ENCODE measurements around the gene AATK.
A peak's percentile ranks its signal among the peaks of the same experiment; 100 is the strongest.
"Not testable (repeated sequence)": the region's sequence is repeated elsewhere in the genome, so short reads cannot be mapped to it uniquely, and the experiment has no call there.

Gene AATK

DNA sequence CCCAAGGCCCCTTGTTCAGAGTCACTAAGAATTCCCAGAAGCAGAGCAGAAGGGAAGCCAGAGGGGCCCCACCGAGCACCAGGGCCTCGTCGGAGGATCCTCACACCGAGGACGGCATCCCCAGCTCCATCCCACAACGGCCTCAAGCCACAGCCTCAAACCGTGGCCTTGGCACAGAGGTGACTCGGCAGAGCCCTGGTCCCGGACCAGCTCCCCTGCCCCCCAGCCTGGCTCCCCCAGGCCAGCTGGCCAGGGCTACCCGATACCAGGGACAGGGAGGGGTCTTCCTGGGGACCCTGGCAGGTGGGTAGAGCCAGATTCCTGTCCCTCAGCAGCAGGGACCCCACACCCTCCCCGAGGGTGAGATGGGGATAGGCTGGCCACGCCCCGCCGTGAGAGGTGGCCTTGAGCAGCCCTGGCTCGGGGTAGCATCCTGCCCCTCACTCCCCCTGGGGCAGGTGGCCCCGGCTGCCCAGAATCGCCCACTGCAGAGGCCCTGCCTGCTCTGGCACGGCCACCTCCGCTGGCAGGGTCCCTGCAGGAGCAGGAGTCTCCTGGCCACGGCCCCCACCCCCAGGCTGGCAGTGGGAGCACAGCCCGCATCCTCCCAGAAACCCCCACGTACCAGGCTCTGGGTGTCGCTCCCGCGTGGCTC lies 6.3 kb downstream of the AATK start:
- DNase-seq = no peak

DNA sequence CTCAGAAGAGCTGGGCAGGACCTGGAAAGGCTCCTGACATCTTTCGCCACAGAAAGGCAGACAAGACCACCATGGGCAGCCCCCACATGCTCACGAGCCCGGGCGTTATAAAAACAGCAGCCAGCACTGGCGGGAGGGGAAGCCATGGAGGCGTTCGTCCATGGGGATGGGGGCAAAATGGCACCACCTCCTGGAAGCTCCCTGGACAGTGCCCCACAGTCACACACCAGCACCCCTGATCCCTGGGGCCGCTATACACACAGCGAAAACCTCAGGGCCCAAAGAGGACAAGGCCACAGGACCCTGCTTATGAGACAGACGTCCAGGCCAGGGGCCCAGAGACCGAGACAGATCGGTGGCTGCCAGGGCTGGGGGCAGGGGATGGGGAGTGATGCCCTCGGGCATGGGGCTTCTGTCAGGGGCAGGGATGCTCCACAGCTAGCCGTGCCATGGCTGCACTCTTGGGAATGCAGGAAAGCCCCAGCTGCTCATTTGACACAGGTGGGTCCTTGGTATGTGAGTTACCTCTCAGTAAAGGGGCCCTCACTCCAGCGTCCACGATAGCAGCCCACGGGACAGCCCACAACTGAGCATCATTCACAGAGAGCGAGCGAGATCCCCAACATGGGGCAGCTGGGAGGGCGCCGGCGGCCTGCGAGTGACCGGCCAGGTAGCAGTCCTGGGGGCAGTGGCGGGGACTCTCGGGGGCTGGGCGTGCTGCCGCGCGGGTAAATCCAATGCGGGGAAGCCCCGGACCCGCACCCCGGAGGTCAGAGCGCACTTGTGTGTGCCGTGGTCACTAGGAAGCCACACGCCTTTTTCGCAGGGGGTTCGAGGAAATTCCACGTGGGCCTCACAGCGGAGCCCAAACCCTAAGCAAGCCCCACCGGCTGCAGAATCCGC lies 7.1 kb downstream of the AATK start:
- DNase-seq = no peak

DNA sequence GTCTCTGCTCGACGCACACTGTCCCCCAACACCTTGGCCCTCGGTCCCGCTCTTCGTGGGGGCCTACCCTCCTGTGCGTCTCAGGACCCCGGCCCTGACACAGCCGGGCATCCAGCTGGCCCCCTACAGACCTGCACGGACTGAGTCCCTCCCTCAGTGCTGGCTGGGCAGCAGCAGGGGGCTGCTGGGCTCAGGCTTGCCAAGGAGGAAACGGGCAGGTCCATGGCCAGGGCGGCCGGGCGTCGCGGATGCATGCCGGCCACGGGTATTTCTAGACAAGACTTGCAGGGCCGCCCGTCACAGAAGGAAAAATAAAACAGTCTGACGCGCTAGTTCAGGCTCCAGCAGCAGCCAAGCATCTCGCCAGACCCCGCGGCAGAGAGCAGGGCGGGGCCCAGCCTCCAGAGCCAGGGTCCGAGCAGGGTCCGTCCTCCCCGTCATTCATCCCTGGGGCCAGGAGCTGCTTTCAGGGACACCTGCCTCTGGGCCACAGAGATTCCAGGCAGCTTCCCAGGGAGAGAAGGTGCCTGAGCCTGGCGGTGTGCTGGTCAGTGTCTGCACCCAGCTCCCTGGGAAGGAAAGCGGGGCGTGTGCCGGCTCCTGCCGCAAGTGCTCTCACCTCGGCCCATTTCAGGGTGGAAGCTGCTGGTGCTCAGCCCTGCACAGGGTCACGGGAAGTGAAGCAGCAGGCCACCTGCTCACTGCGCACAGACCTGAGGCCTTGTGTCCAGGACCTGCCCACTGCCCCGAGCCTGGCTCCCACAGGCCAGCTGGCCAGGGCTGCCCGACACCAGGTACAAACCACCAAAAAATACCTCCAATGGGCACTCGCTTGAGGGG lies 8.0 kb downstream of the AATK start:
- no peak for DNase-seq

DNA sequence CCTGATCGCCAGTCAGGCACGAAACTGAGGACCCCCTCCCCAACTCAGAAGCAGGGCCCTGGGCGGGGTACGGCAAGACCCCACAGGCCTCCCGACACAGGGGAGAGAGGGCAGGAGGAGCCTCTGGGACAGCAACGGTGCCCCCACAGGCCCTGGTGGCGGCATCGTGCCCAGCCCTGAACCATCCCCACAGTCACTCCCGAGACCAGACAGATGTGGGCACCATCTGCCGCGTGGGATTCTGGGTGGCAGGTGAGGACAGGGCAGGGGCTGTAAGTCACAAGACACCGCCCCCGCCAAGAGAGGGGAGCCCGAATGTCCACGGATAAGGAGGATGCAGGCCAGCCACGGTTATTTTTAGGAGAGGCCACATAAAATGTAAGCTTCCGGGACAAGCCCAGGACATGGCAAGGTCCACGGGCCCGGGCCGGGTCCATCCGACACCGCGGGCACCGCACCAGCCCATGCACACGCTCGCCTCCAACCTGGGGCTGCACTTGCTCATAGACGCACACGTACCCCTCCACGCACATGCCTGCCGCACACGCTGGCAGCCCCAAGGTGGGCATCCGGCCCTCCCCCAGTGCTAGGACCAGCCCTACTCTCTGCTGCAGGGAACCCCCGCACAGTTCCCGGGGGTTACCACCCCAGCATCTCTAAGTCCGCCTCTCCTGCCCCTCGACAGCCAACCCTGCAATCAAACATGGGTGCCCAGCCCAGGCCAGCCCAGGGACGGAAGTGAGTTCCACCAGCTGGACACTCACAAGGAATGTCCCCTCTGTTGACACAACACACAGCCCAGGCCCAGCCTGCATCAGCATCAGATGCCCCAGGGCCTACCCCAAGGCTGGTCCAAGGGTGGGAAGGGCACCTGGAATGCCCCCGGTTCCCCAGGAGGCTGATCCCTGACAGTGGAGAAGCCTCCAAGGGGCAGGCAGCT lies 8.9 kb downstream of the AATK start:
- no peak for DNase-seq

DNA sequence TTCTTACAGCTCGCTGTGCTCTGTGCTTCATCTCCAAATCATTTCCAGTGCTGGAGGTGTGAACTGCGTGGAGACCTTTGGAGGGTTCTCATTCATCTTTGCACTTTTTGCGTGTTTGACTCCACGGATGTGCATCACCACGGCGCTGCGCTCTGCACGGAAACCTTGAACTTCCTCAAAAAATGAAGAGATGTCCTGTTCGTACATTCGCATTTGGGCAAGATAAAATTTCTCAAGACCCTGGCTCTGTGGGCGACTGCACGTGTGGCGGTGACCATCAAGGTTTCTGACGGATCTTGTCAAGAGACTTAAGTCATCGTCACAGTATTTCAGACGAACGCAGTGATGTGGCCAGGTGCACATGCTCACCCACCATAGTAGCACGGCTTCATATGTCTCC lies 11.1 kb downstream of the AATK start:
- DNase-seq = no peak

DNA sequence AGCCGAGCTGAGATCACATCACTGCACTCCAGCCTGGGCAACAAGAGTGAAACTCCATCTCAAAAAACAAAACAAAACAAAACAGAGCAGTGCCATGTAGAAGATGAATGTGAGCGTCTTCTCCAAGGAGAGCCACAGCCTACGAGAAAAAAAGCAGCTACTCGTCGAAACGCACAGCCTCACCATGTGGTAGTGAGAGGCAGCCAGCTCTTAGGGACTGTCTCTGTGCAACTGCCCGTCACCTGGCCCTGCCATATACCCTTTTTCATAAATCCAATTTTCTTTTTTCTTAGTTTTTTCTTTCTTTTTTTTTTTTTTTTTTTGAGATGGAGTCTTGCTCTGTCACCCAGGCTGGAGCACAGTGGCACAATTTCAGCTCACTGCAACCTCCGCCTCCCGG lies 12.0 kb downstream of the AATK start:
- not testable (repeated sequence) for DNase-seq

DNA sequence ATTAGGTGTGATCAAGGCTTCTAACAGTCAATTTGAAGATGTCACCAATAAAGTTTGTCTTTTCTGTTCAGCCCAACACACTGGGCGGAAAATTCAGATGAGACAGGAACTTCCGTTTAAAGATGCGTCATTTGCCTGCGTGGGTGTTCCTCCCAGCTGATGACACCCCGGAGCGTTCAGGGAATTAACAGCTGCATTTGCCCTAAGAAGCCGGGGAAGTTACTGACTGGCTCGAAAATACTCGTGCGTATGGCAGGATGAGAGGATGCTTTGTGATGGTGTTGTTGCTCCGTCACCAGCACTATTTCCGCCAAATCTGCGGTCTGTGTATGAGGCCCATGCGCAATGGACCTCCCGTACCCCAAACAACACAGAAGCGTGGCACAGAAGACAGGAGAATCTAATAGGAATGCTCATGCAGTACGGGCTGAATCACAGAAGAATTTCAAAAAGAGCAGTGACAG lies 12.6 kb downstream of the AATK start:
- no peak for DNase-seq

DNA sequence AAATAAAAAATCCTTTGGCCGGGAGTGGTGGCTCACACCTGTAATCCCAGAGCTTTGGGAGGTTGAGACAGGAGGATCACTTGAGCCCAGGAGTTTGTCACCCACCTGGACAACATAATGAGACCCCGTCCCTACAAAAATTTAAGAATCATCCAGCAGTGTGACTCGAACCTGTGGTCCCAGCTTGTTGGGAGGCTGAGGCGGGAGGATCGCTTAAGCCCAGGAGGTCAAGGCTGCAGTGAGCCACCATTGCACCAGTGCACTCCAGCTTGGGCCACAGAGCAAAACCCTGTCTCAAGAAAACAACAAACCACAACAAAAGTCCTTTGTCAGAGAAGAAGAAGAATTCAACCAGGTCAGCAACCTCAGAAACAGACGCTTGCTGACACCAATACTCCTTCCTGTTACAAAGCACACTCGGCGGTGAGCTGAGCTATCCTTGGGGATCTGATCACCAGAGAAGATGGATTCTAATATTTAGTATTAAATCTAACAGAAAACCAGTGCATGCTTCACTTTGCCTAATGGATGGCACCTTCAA lies 13.7 kb downstream of the AATK start:
- no peak for DNase-seq

DNA sequence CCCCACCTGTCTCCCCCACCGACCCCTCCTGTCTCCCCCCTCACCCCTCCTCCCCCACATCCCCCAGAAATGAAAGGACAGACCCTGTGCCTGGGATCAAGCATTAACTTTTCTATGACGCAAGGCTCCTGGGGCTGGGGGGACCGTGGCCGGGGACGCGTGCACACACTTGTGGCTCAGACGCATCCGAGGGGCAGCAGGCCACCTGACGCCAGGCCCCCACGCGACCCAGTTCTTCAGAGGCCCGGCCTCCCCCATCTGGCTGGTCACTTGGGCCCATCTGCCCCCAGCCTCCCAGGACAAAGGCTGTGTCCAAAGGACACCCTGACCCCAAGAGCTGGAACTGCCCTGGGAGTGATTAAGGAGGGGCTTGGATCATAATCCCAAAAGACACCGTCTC lies 14.7 kb downstream of the AATK start:
- no peak for DNase-seq

DNA sequence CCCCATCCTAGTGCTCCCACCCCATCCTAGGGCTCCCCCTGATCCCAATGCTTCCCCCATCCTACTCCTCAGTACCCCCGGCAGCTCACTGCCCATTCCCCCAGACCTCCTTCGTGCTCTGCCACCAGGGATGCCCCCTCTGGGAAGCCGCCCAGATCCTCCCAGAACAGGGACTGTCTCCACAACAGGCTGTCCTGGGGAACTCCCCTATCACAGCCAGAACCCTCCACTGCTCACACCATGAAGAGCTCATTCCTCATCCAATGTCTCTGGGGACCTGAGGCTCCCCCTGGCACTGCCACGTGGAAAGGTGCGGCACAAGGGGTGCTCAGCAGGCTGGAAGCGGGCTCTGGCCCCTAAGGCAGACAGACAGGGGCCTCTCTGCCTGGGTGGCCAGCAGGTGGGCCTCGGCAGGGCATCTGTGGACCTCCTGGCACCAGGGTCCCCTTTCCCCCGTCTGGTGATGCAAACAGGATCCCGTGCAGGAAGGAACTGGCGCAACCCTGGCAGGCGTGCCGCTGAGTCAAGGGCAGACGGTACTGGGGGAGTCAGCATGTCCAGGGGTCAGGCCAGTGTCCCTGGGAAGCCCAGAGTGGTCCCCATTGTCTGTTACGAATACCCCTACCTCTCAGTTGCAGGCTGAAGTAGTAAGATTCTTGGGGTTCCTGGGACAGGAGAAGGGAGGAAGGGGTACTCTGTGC lies 15.5 kb downstream of the AATK start:
- DNase-seq = no peak

DNA sequence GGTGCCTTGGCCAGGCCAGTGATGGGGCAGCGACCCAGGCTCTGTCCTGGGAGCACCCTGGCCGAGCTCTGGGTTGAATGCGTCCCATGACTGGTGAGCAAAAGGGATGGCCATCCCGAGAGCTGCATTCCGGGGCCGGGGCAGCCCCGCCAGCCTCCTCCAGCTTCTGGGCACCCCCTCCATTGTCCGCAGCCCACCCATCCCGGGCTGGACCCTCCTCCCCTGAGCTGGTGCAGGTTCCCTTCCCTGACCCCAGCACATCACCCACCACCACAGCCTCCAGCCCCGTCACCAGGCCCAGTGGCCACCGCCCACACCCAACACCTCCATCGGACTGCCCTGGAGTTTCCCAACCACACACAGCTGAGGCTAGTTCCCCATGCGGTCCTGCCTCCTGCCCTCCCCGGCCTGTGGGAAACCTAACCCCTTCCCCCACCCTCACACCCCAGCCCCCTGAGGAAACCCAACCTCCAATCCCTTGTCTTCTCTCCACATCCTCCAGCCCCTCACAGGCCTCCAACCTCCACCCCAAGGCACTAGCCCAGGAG lies 17.0 kb downstream of the AATK start:
- DNase-seq = no peak

DNA sequence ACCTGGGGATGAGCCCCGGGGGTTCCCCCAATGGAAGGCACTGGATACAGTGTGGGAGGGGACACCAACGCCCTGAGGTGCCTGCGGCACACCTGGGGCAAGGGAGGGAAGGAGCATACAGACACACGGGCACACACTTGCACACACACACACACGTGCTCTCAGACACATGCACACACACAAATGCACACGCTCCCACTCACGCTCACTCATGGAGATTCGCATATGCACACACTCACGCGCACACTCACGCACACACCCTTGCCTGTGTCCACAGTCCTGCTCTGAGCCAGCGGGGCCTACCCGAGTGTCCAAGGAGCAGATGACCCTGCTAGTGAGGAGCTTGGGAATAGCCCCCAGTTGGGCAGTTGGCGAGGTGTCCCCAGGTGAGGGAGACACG lies 17.4 kb downstream of the AATK start:
- DNase-seq = no peak

DNA sequence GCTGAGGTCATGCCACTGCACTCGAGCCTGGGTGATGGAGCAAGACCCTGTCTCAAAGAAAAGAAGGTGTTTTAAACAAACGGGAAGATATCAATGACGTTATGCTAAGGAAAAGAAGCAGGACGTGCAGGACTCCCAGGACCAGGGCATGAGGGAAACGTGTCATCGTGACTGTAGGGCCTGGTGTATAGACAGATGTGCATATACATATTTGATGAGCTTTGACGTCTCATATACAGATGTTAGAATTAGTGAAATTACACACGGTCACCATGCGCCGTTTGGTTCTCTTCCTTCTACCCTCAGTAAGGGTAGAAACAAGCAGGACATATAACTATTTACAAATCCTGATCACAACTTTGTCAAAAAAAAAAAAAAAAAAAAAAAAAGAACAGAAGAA lies 18.3 kb downstream of the AATK start:
- no peak for DNase-seq

DNA sequence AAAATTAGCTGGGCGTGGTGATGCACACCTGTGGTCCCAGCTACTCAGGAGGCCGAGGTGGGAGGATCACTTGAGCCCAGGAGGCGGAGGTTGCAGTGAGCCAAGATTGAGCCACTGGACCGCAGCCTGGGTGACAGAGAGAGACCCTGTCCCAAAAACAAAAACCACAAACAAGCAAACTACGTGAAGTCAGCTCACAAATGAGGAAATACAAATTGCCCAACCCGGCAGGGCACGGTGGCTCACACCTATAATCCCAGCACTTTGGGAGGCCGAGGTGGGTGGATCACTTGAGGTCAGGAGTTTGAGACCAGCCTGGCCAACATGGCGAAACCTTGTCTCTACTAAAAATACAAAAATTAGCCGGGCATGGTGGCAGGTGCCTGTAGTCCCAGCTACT lies 19.8 kb downstream of the AATK start:
- DNase-seq = not testable (repeated sequence)

DNA sequence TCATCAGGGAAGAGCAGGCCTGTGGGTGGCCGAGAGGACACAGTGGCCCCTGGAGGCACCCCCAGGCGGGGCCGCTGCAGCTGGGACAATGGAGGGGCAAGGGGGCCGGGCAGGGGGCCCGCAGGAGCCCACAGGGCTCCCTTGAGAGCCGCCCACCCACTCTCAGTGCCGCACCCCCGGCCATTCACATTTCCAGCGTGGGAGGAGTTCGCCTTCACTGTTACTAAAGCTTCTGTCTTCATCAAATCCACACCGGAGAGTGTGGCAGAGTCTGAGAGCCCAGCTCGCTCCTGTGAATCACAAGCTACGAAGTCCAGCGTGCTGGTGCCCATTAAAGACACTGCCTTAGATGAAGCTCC lies 21.6 kb downstream of the AATK start:
- DNase-seq = no peak

DNA sequence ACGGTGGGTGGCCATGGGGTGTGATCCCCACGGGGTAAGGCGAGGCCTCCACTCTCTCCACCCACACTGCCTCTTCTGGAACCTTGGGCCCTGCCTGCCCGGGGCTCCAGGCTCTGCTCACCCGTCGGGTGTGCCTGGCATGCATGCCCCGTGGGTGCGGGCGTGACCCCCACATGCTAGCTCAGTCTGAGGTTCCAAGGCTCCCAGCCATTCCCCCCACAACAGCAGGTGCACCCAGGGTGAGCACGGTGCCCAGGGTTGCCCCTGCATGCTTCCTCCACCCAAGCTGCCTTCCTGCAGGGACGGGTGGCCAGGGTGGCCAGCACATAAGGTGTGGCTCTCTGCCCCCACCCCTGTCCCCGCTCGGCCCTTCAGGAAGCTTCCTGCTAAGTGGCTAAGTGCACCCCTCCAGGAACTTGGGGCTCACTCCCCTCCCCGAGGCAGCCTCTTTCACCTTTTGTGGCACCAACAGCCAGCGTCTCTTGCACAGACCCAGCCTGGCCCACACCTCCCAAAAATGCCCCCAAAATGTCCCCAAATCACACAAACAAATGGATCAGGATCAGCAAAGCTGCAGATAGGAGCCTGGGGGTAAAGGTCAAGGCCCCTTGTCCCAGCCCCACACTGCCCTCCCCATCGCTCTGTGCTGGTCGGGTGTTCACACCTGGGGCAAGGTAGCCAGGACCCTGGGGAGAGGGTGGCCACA lies 22.2 kb downstream of the AATK start:
- DNase-seq = no peak

DNA sequence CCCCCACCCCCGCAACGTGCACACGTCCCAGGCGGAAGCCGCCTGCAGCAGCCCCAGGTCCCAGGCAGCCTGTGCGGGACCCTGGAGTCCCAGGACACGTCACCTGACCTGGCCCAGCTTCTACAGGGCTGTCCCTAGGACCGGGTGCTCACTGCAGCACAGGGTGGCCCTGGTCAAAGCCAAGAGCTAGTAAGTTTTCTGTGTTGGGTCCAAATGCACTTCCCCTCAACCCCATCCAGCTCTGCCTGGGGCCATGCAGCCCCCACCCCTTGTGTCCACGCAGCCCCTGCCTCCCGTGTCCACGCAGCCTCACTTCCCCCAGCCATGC lies 22.9 kb downstream of the AATK start:
- DNase-seq = no peak

DNA sequence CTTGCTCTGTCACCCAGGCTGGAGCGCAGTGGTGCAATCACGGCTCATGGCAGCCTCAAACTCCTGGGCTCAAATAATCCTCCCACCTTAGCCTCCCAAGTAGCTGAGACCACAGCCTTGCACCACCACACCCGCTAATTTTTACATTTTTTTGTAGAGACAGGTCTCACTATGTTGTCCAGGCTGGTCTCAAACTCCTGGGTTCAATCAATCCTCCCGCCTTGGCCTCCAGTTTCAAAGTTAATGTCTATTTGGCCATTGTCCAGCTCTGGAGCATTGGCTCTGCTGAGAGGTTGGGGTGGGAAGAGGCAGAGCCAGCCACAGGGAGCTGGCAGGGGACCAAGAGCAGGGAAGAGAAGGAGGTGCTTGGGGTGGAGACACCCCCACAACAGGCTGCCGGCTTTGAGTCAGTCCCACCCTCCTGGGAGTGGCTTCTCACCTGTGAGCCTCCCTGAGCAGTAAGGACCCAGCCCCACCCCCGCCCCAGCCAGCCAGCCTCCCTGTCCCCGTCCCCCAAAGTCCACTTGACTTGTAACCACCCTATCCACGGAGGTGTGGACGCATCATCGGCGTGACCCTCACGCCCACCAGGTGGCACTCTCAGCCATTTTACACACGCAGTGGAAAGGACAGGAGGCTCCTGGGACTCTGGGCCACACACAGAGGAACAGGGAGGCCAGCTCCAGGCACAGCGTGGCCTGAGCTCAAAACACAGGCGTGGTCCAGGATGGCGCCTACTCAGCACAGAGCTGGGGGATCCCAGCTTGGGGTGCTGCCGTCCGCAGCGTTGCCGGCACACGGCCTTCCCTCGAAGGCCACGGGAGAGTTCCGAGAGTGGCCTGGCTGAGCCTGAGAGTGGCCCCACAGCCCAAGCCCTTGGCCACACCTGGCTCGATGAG lies 23.5 kb downstream of the AATK start:
- peak; percentile 55 for DNase-seq

DNA sequence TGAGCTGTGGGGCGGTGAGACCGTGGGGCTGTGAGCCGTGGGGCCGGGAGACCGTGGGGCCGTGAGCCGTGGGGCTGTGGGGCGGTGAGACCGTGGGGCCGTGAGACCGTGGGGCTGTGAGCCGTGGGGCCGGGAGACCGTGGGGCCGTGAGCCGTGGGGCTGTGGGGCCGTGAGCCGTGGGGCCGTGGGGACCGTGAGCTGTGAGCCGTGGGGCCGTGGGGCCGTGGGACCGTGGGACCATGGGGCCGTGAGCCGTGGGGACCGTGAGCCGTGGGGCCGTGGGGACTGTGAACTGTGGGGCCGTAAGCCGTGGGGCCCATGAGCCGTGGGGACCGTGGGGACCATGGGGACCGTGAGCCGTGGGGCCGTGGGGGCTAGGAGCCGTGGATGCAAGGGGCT lies 25.3 kb downstream of the AATK start:
- DNase-seq = no peak

DNA sequence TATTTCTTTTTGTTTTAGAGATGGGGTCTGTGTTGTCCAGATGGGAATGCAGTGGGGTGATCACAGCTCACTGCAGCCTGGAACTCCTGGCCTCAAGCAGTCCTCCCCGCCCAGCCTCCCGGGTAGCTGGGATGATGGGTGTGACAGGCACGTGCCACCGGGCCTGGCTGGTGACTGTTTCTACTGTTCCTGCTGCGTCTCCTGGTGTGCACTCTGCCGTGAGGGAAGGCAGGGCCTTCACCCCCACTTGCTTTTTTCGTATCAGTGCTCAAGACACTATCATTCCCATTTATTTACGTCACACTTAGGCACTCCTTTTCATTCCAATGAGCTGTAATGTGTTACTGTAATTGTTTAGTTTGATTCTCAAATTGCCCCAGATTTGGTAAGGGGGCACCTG lies 26.0 kb downstream of the AATK start:
- DNase-seq = no peak

All from activated CD4-positive, alpha-beta T cell treated with anti-CD3 and anti-CD28 coated beads, Interleukin-10, Interleukin-2, amounts not matched to agents 100 ng/mL and 50 ng/mL, durations not matched to agents 16 hours and 8 hours (primary cell).